Measurements from ENCODE around the gene ARHGAP26. TPM values are rescaled to one million over a fixed set of nuclear protein-coding genes. Genes with fewer than 3 reads are reported as not detected.

ARHGAP26 gene
- total RNA-seq, 1 donor from 2014 or later: 20.1 TPM

DNA sequence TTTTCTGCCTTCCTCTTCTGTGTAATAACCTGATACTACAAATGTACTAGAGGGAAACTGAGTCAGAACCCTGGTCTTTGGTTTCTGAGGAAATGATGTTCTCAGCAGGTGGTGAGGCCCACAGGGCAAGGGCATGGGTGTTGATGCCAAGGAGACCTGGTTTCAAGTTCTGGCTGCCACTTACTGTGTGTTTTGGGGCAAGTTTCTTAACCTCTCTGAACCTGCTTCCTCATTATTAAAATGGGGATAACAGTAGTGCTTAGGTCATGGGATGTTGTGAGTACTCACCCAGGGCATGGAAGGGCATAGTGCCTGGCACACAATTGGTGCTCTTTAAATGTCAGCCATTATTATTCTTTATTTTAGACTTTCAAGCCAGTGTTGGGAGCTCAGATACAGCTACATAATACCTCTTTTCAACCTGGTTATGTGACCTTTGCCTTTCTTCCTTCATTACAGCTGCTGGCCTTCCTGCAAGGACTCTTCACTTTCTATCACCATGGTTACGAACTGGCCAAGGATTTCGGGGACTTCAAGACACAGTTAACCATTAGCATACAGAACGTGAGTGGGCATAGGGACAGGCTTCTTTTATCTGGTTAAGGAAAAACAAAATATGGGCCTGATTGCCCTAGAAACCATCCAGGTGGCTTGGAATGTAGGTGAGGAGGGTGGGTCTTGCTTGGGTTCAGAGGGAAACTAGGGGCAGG lies 131.5 kb downstream of the ARHGAP26 start:
- Mint-ChIP-seq H3K27me3 (ENCODE audit: unreplicated experiment) (no peaks in the 10 kb centered on the region), H3K27ac (ENCODE audit: unreplicated experiment) (no peak overlapping the region), H3K4me1 (ENCODE audit: low read depth, unreplicated experiment) (peaks cover 9% of the 10 kb centered on the region), H3K36me3 (ENCODE audit: unreplicated experiment) (no peaks in the 10 kb centered on the region), H3K4me3 (ENCODE audit: unreplicated experiment) (no peak overlapping the region), H3K9me3 (ENCODE audit: unreplicated experiment) (peaks cover 1% of the 10 kb centered on the region)
- TF ChIP-seq, protein P1, sequence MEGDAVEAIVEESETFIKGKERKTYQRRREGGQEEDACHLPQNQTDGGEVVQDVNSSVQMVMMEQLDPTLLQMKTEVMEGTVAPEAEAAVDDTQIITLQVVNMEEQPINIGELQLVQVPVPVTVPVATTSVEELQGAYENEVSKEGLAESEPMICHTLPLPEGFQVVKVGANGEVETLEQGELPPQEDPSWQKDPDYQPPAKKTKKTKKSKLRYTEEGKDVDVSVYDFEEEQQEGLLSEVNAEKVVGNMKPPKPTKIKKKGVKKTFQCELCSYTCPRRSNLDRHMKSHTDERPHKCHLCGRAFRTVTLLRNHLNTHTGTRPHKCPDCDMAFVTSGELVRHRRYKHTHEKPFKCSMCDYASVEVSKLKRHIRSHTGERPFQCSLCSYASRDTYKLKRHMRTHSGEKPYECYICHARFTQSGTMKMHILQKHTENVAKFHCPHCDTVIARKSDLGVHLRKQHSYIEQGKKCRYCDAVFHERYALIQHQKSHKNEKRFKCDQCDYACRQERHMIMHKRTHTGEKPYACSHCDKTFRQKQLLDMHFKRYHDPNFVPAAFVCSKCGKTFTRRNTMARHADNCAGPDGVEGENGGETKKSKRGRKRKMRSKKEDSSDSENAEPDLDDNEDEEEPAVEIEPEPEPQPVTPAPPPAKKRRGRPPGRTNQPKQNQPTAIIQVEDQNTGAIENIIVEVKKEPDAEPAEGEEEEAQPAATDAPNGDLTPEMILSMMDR (IDR thresholded peaks at IDR 0.05; ENCODE audit: partially characterized antibody, unreplicated experiment): no peak
- DNase-seq: no peak

DNA sequence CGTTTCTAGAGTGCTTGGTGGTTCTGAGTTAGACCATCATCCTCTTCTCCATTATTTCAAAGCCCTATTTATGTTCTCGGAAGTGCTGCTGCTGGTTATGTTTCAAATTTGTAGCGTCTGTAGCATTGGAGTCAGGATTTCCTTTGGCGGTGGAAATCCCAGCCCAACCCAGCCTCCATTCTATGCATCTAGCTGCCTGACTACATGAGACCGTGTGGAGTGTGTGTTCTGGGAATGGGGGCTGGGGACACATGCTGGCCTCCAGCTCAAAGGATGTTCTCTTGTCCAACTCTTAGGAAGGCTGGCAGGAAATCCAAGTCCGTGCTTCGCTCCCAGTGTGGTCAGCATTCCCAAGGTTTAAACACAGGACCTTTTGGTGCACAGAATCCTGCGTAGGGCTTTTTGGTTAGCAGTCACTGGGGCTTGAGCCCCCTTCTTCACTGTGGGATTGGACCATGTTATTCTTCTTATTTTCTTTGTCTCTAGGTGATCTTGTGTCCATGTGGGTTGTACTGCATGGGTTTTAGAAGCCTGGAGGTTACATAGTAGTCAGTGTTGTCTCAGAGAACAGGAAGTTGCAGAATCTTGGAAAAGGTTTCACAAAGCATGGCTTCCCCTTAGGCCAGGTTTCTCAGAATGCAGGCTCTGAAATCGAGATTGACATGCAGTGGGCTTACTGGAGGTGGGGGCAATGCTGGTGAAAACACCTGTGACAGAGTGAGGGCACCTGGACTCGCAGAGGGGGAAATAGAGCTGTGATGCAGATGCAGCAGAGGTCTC lies 132.2 kb downstream of the ARHGAP26 start:
- peaks cover 4% of the 10 kb centered on the region for H3K27me3 Mint-ChIP-seq (ENCODE audit: unreplicated experiment)
- TF ChIP-seq, protein P1 (IDR thresholded peaks at IDR 0.05; ENCODE audit: partially characterized antibody, unreplicated experiment): no peak
- peaks cover 5% of the 10 kb centered on the region for H3K9me3 Mint-ChIP-seq (ENCODE audit: unreplicated experiment)
- no peaks in the 10 kb centered on the region for H3K36me3 Mint-ChIP-seq (ENCODE audit: unreplicated experiment)
- H3K4me3 Mint-ChIP-seq (ENCODE audit: unreplicated experiment): no peak overlapping the region
- no peak overlapping the region for H3K27ac Mint-ChIP-seq (ENCODE audit: unreplicated experiment)
- H3K4me1 Mint-ChIP-seq (ENCODE audit: low read depth, unreplicated experiment): peaks cover 14% of the 10 kb centered on the region
- DNase-seq: no peak

DNA sequence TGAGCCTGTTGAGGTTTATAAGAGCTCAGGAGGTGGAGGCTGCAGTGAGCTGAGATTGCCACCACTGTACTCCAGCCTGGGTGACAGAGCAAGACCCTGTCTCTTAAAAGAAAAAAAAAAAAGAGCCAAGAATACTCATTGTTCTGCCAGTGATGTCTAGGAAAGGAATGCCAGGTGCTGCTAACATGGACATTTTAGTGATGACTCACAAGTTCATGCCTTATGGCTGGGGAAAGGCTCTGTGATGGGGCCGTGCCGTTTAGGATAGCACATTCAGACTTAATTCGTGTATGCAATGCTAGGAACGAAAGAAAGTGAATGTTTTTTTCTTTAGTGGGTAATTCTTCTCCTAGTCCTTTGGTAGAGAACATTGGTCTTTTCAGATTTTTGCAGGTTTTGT lies 134.2 kb downstream of the ARHGAP26 start:
- H3K36me3 Mint-ChIP-seq (ENCODE audit: unreplicated experiment): no peaks in the 10 kb centered on the region

DNA sequence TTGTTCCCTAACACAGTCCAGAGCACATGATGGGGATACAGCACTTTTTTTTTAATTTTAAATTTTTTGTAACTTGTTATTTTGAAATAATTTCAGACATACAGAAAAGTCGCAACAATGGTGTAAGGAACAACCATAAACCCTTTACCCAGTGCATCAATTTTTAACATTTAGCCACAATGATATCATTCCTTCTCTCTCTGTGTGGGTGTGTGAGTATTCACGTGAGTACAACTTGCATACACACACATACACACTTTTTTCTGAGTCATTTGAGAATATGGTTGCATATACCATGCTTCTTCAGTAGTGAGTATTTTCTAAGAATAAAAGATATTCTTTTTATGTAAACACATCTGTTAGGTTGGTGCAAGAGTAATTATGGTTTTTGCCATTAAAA lies 135.2 kb downstream of the ARHGAP26 start:
- TF ChIP-seq, protein P1 (IDR thresholded peaks at IDR 0.05; ENCODE audit: partially characterized antibody, unreplicated experiment): no peak
- Mint-ChIP-seq H3K27me3 (ENCODE audit: unreplicated experiment) (peaks cover 4% of the 10 kb centered on the region), H3K27ac (ENCODE audit: unreplicated experiment) (no peak overlapping the region), H3K9me3 (ENCODE audit: unreplicated experiment) (peaks cover 8% of the 10 kb centered on the region), H3K36me3 (ENCODE audit: unreplicated experiment) (no peaks in the 10 kb centered on the region), H3K4me3 (ENCODE audit: unreplicated experiment) (no peak overlapping the region), H3K4me1 (ENCODE audit: low read depth, unreplicated experiment) (peaks cover 21% of the 10 kb centered on the region)
- DNase-seq: no peak

More for the DNA sequence above, 134.2 kb downstream of the ARHGAP26 start:
- DNase-seq: no peak
- TF ChIP-seq, protein P1 (IDR thresholded peaks at IDR 0.05; ENCODE audit: partially characterized antibody, unreplicated experiment): no peak
- Mint-ChIP-seq H3K9me3 (ENCODE audit: unreplicated experiment) (peaks cover 8% of the 10 kb centered on the region), H3K27me3 (ENCODE audit: unreplicated experiment) (peaks cover 4% of the 10 kb centered on the region), H3K4me1 (ENCODE audit: low read depth, unreplicated experiment) (peaks cover 21% of the 10 kb centered on the region), H3K27ac (ENCODE audit: unreplicated experiment) (no peak overlapping the region), H3K4me3 (ENCODE audit: unreplicated experiment) (no peak overlapping the region)

All from glutamatergic neuron (in vitro differentiated cells).